Loucy (cell line): ENCODE data around the gene GRB10.
"Not testable (repeated sequence)": the region's sequence is repeated elsewhere in the genome, so short reads cannot be mapped to it uniquely, and the experiment has no call there.

Experiments used
- H2AFZ ChIP-seq: fragments of 200-600 bp; sonication (generic); 2 replicates; pipeline ENCODE4 v1.6.0; 2016; ENCODE audit warnings: antibody characterized with exemption, mild to moderate bottlenecking, low read length, moderate library complexity
- H3F3A ChIP-seq: fragments of 200-600 bp; 2 replicates; pipeline ENCODE4 v1.6.0; 2016; ENCODE audit warnings: antibody characterized with exemption, low read depth, mild to moderate bottlenecking
- H3K27me3 ChIP-seq: fragments of 200-600 bp; sonication (generic); 2 replicates; pipeline ENCODE4 v1.6.1; 2014; ENCODE audit warnings: low read length, mild to moderate bottlenecking; ENCODE audit not compliant: insufficient read depth, poor library complexity, severe bottlenecking
- H3K36me3 ChIP-seq: fragments of 200-600 bp; sonication (generic); 2 replicates; pipeline ENCODE4 v1.6.1; 2016; ENCODE audit warnings: low read length; ENCODE audit not compliant: insufficient read depth
- H3K4me1 ChIP-seq: fragments of 200-600 bp; sonication (generic); 2 replicates; pipeline ENCODE4 v1.5.1; 2014; ENCODE audit warnings: low read length, mild to moderate bottlenecking; ENCODE audit not compliant: insufficient read depth, poor library complexity, severe bottlenecking
- H3K4me2 ChIP-seq: fragments of 200-600 bp; sonication (generic); 2 replicates; pipeline ENCODE4 v1.6.0; 2014; ENCODE audit warnings: antibody characterized with exemption, low read length, low read depth, mild to moderate bottlenecking; ENCODE audit not compliant: poor library complexity, severe bottlenecking
- H3K4me3 ChIP-seq: fragments of 200-600 bp; sonication (generic); 2 replicates; pipeline ENCODE4 v1.5.1; 2014; ENCODE audit warnings: low read length, mild to moderate bottlenecking, mixed read lengths; ENCODE audit not compliant: poor library complexity, severe bottlenecking
- H3K79me2 ChIP-seq: fragments of 200-600 bp; sonication (generic); 2 replicates; pipeline ENCODE4 v1.6.1; 2014; ENCODE audit warnings: low read length; ENCODE audit not compliant: insufficient read depth
- H3K9ac ChIP-seq: fragments of 200-600 bp; sonication (generic); 2 replicates; pipeline ENCODE4 v1.6.0; 2014; ENCODE audit warnings: mild to moderate bottlenecking, low read depth, low read length, moderate library complexity; ENCODE audit not compliant: poor library complexity, severe bottlenecking
- H3K9me2 ChIP-seq: fragments of 200-600 bp; sonication (generic); replicated peaks from 2 replicates; pipeline ENCODE4 v1.6.1; 2016; ENCODE audit warnings: low read depth, low read length, mixed read lengths
- H3K9me3 ChIP-seq: fragments of 200-600 bp; sonication (generic); 2 replicates; pipeline ENCODE4 v1.6.1; 2014; ENCODE audit warnings: mild to moderate bottlenecking, antibody characterized with exemption, low read length, low read depth; ENCODE audit not compliant: insufficient read depth
- H4K20me1 ChIP-seq: fragments of 200-600 bp; sonication (generic); 2 replicates; pipeline ENCODE4 v1.6.0; 2014; ENCODE audit warnings: antibody characterized with exemption, low read length, mild to moderate bottlenecking; ENCODE audit not compliant: insufficient read depth, poor library complexity, severe bottlenecking
- CTCF ChIP-seq: fragments of 200-600 bp; sonication (generic); conservative IDR thresholded peaks from 2 replicates; pipeline ENCODE4 v1.5.1; 2014; ENCODE audit warnings: mild to moderate bottlenecking, antibody characterized with exemption, low read length
- EZH2phosphoT487 ChIP-seq: fragments of 200-600 bp; IDR thresholded peaks from 2 replicates; pipeline ENCODE4 v1.6.1; 2018; ENCODE audit warnings: antibody characterized with exemption, mild to moderate bottlenecking, moderate library complexity, borderline replicate concordance

Gene GRB10

GRCh38 chr7:50584793-50585408 is 197.8 kb downstream of the GRB10 start:
- no peak overlapping the region for H3K4me2 ChIP-seq
- H3K79me2 ChIP-seq = no peaks in the 10 kb centered on the region
- no peaks in the 10 kb centered on the region for H3F3A ChIP-seq
- no peak overlapping the region for H3K4me3 ChIP-seq
- H3K36me3 ChIP-seq = no peaks in the 10 kb centered on the region
- TF ChIP-seq EZH2phosphoT487 = no peak
- H3K9me3 ChIP-seq = no peaks in the 10 kb centered on the region; the same call in 1 of the 2 replicates
- no peaks in the 10 kb centered on the region for H3K9me2 ChIP-seq
- no peak overlapping the region for H3K9ac ChIP-seq
- H3K27me3 ChIP-seq = no peaks in the 10 kb centered on the region
- no peak overlapping the region for H2AFZ ChIP-seq
- H4K20me1 ChIP-seq = no peaks in the 10 kb centered on the region
- H3K4me1 ChIP-seq = no peaks in the 10 kb centered on the region

GRCh38 chr7:50584386-50584785 is 198.3 kb downstream of the GRB10 start:
- Histone ChIP-seq H4K20me1 (no peaks in the 10 kb centered on the region), H3K4me3 (no peak overlapping the region), H3F3A (no peaks in the 10 kb centered on the region), H3K36me3 (no peaks in the 10 kb centered on the region), H2AFZ (no peak overlapping the region), H3K9me2 (no peaks in the 10 kb centered on the region), H3K4me2 (no peak overlapping the region), H3K79me2 (no peaks in the 10 kb centered on the region), H3K9ac (no peak overlapping the region), H3K4me1 (no peaks in the 10 kb centered on the region), H3K9me3 (no peaks in the 10 kb centered on the region; the same call in 1 of the 2 replicates), H3K27me3 (no peaks in the 10 kb centered on the region)
- TF ChIP-seq EZH2phosphoT487 (no peak), CTCF (no peak)

- H3K36me3 ChIP-seq, H3K9me3 ChIP-seq, H3K79me2 ChIP-seq: not testable (repeated sequence)
Measured at GRCh38 chr7:50583295-50583694, 199.4 kb downstream of the GRB10 start.

GRCh38 chr7:50582271-50582670 is 200.4 kb downstream of the GRB10 start:
- H2AFZ ChIP-seq, H3K27me3 ChIP-seq, H3K9me3 ChIP-seq, H3K9me2 ChIP-seq, H3K4me2 ChIP-seq, H3K4me3 ChIP-seq, H3K36me3 ChIP-seq, H3K79me2 ChIP-seq, H3K9ac ChIP-seq, H3F3A ChIP-seq, H4K20me1 ChIP-seq, H3K4me1 ChIP-seq: not testable (repeated sequence)

More at GRCh38 chr7:50583295-50583694, 199.4 kb downstream of the GRB10 start:
- H3K9me2 ChIP-seq, H3K4me3 ChIP-seq, H3F3A ChIP-seq, H4K20me1 ChIP-seq, H3K4me2 ChIP-seq, H2AFZ ChIP-seq, H3K9ac ChIP-seq, H3K4me1 ChIP-seq, H3K27me3 ChIP-seq: not testable (repeated sequence)

GRCh38 chr7:50580666-50581065 is 202.0 kb downstream of the GRB10 start:
- H3K79me2 ChIP-seq = not testable (repeated sequence)

More at GRCh38 chr7:50580666-50581065, 202.0 kb downstream of the GRB10 start:
- H3F3A ChIP-seq, H3K4me2 ChIP-seq, H3K36me3 ChIP-seq, H3K4me1 ChIP-seq, H2AFZ ChIP-seq, H3K27me3 ChIP-seq, H4K20me1 ChIP-seq, H3K4me3 ChIP-seq, H3K9me2 ChIP-seq, H3K9ac ChIP-seq, H3K9me3 ChIP-seq: not testable (repeated sequence)
